NCI-H2029 (cell line): ENCODE results near the gene PTGES2.

ENCODE experiments used
- DNase-seq: peaks from one replicate; lab custom pipeline; 2025; lab: John Stamatoyannopoulos, UW

The PTGES2 gene

DNA sequence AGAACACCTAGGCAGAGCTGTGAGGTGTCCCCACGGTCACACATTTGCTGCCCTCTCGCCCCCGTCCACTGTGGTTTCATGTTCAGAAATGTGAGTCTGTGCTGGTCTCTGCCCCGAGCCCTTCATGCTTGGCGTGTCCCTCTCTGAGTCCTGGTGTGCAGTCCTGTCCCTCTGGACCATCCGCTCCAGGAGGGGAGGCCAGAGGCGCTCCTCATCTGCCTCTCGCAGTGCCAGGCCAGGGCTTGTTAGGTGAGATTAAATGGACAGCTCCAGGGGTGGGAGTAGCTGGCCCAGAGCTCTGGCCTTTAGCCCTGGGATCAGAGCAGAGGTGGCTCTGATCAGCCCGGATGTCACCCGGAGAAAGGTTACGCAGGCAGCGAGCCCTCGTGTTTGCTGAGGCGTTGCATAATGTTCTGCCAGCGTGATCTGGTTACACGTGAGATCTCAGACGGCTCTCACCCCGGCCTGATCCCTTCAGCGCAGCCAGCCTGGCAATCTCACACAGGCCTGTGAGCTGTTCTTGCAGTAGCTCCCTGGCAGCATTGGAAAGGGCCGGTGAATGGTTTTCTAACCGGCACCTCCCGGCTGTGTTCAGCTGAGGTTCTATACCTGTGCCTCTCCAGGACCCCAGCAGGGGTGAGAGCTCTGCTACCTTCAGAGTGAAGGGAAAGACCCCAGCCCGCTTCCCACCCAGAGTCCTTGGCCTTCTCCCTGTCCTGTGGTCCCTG is 24.5 kb downstream of the PTGES2 start:
- DNase-seq: peak; percentile 87

- no peak for DNase-seq
Measured at GRCh38 chr9:128102196-128102595, 25.3 kb downstream of the PTGES2 start.

- DNase-seq: no peak
Measured at GRCh38 chr9:128101690-128102089, 25.8 kb downstream of the PTGES2 start.

GRCh38 chr9:128101231-128101661 is 26.3 kb downstream of the PTGES2 start:
- no peak for DNase-seq

- no peak for DNase-seq
Measured at GRCh38 chr9:128100581-128100980, 26.9 kb downstream of the PTGES2 start.

DNA sequence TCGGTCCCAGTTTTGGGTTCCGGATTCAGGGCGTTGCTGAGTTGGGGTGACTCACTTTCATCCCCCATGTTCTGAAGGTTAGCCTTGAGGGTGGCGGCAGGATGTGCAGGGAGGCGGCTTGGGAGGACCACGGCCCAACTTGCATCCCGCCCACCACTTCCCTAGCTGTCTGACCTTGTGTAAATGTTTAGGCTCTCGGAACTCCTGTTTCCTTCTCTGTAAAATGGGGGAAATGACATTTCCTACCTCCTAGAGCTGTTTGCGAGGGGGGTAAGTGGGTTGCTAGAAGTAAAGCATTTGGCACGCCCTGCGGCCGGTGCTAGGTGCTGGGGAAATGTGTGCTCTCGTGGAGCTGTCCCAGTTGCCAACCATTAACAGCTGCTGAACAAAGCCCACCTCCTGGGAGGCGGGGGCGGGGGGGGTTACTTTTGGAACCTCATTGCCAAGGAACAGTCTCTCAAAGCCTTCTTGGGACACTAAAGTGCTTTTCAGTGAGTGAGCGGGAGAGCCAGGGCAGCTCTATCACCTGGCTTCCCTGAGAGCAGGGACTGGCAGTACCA is 27.5 kb downstream of the PTGES2 start:
- DNase-seq: no peak

GRCh38 chr9:128099231-128099931 is 28.1 kb downstream of the PTGES2 start:
- DNase-seq: no peak

- peak; percentile 97 for DNase-seq
Measured at GRCh38 chr9:128098297-128099230, 29.0 kb downstream of the PTGES2 start.

GRCh38 chr9:128097543-128098296 is 29.8 kb downstream of the PTGES2 start:
- no peak for DNase-seq

DNA sequence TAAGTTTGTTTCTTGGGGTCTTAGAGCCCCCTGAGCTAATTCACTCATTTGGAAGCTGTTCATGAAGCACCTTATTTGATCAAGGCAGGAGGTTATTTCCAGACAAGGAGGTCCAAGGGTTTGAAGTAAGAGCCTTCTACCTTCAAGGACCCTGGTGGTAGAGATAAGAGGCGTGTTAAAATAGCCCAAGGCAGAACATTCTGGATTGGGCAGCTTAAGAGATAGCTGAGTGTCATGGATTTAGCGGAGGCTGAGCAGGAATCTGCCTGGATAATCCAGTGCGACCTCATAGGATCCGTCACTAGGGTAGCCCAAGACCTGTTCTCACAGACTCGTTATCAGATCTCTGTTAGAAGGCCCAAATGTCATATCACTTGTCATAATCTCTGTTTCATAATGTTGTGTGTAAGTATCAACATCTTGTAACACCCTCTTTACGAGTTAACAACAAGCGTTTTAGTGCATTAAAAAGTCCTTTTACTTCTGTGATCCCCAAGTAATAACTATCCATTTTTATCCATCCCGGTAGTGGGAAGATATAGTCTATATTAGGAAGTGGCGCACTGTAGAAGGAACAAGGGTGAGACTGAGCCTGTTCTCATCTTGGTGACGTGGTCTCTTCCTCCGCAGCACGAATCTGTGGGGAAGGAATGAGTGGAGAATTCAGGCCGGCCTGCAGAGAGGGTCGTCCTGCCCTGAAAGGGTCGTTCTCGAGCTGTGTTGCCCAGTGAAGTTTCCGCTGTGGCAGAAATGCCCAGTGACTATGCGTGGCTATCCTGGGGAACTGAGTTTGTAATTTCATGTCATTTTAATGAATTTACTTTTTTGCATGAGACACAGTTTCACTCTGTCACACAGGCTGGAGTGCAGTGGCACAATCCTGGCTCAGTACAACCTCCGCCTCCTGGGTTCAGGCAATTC is 30.7 kb downstream of the PTGES2 start:
- DNase-seq: no peak

- DNase-seq: no peak
Measured at GRCh38 chr9:128094950-128095544, 32.5 kb downstream of the PTGES2 start.

- DNase-seq: peak; percentile 97
Measured at GRCh38 chr9:128094166-128094949, 33.2 kb downstream of the PTGES2 start.

GRCh38 chr9:128093011-128093410 is 34.5 kb downstream of the PTGES2 start:
- DNase-seq: no peak

DNA sequence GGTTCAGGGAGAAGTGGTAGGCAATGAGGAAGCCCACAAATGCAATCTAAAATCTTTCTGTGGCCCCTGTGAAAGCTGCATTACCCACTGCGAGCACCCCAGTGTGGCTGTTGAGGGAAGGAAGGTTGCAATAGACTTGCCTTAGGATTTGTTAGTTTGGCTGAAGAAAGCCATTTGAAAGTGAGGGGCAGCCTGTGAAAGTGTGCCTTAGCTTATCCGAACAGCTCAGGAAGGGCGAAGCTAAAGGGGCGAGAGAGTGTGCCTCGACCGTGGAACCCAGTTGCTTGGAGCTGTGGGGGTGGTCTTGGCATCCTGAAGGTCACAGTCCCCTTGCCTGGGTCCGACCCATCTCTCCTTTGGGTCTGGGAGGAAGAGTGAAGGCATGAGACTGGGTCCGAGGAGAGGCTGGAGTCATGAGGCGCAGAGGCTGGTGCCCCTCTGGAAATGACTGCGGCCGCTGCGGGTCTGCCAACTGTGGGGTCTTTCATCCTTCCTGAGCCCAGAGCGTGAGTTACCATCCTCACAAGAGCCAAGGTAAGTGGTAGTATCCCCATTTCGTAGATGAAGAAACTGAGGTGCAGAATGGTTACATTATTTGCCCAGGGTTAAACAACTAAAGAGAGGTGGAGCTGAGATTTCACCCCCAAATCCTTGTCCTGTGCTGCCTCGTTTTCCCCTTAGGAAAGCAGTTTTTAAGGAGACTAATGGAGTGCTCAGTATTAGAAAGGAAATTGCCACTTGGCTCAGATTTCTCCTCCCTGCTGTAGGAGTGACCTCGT is 35.1 kb downstream of the PTGES2 start:
- DNase-seq: no peak

DNA sequence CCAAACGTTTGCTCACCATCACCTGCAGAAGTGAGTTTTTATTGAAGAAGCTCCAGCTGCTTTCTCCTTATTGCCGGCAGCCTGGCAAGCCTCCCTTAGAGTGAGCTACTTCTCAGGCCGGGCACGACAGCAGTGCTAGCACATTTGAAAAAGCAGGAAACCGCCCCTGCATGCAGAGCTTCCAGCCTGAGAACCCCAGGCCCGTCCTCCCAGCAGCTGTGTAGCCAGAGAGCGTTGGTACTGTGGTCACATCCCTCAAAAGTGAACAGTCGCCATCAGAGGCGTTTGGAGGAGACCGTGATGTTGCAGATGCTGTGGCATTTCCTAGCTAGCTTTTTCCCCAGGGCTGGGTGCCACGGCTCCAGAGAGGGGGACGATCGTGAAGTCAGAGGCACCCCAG is 36.0 kb downstream of the PTGES2 start:
- DNase-seq: no peak

DNA sequence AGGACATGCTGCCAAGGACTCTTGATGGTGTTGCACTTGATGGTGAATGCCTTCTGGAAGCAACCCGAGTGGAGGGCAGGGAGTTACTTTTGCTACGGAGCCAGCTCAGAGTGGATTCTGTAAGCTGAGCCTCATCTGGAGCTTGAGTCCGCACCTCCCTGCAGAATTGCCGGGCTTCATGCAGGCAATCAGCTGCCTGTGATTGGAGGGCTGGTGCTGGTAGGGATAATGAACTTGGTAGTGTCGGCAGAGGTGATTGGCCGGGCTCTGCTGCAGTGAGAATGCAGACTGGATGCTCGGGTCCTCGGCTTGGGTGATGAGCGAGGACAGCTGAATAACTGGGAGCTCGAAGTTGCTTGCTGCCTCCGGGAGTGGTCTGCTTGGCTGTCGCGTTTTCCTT is 36.4 kb downstream of the PTGES2 start:
- peak; percentile 74 for DNase-seq

DNA sequence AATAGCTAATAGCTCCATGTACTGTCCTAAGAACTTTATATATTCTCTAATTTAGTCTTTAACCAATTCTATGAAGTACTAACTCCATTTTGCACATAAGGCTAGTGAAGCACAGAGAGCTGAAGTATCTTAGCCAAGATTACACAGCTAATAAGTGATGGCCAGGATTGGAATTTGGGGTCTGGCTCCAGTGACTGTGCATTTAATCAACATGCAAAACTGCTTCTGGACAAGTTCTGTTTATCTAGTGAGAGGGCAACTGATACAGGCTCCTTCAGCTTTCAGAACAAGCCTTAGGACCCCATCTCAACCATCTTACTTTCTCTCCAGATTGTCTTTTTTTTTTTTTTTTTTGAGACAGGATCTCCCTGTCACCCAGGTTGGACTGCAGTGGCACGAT is 38.2 kb downstream of the PTGES2 start:
- DNase-seq: no peak

GRCh38 chr9:128088253-128088945 is 39.1 kb downstream of the PTGES2 start:
- no peak for DNase-seq
